ENCODE data around the gene PRRT3. TPM values are rescaled to one million over a fixed set of nuclear protein-coding genes. Genes with fewer than 3 reads are reported as not detected.

The PRRT3 gene
- total and polyA plus RNA-seq, 2 of the 13 experiments (the other 11 are each of a cell fraction or from before 2014, with no cell fraction given) = 0.22 to 0.44 TPM

GRCh38 chr3:9933561-9934234, 18.5 kb downstream of the PRRT3 start, which contains the start of gene CRELD1 (continued):
- TF ChIP-seq TCF7L2 (IDR thresholded peaks at IDR 0.05; ENCODE audit: low read depth, low read length) (no peak), ARNT2 (CRISPR knock-in tag; IDR thresholded peaks at IDR 0.05; ENCODE audit: low read depth) (no peak), HOXA3 (CRISPR knock-in tag; IDR thresholded peaks at IDR 0.05) (peak; percentile 87), SOX6 (IDR thresholded peaks at IDR 0.05) (no peak), SOX6 (CRISPR knock-in tag; IDR thresholded peaks at IDR 0.05) (peak; percentile 11; the same call in 1 of the 2 replicates), PTBP1 (IDR thresholded peaks at IDR 0.05; ENCODE audit: low read depth, low read length, poor library complexity, severe bottlenecking) (no peak), RAD51 (IDR thresholded peaks at IDR 0.05; ENCODE audit: borderline replicate concordance) (no peak), TCF7 (IDR thresholded peaks at IDR 0.05; ENCODE audit: low read depth) (no peak), RNF2 (conservative IDR thresholded peaks at IDR 0.05; ENCODE audit: low read depth) (no peak), STAT5B (CRISPR knock-in tag; IDR thresholded peaks at IDR 0.05) (no peak), THAP9 (CRISPR knock-in tag; IDR thresholded peaks at IDR 0.05; ENCODE audit: borderline replicate concordance) (no peak), ATM (IDR thresholded peaks at IDR 0.05; ENCODE audit: borderline replicate concordance) (no peak)
- TF ChIP-seq, protein P1, sequence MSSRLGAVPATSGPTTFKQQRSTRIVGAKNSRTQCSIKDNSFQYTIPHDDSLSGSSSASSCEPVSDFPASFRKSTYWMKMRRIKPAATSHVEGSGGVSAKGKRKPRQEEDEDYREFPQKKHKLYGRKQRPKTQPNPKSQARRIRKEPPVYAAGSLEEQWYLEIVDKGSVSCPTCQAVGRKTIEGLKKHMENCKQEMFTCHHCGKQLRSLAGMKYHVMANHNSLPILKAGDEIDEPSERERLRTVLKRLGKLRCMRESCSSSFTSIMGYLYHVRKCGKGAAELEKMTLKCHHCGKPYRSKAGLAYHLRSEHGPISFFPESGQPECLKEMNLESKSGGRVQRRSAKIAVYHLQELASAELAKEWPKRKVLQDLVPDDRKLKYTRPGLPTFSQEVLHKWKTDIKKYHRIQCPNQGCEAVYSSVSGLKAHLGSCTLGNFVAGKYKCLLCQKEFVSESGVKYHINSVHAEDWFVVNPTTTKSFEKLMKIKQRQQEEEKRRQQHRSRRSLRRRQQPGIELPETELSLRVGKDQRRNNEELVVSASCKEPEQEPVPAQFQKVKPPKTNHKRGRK (CRISPR knock-in tag; IDR thresholded peaks at IDR 0.05) = no peak

All from HepG2 (cell line).